CD4-positive, alpha-beta T cell treated with Interferon alpha-2 for 1 hour (primary cell): ENCODE data around the gene NASP.
A peak's percentile ranks its signal among the peaks of the same experiment; 100 is the strongest.
"Not testable (repeated sequence)": the region's sequence is repeated elsewhere in the genome, so short reads cannot be mapped to it uniquely, and the experiment has no call there.

Experiments
- DNase-seq, 2 donors: peaks; one replicate each; pipeline ENCODE4 v3.0.0-alpha.2; 2020 to 2022

NASP gene

GRCh38 chr1:45570631-45571030, 13.2 kb upstream of the NASP start:
- no peak for DNase-seq

DNA sequence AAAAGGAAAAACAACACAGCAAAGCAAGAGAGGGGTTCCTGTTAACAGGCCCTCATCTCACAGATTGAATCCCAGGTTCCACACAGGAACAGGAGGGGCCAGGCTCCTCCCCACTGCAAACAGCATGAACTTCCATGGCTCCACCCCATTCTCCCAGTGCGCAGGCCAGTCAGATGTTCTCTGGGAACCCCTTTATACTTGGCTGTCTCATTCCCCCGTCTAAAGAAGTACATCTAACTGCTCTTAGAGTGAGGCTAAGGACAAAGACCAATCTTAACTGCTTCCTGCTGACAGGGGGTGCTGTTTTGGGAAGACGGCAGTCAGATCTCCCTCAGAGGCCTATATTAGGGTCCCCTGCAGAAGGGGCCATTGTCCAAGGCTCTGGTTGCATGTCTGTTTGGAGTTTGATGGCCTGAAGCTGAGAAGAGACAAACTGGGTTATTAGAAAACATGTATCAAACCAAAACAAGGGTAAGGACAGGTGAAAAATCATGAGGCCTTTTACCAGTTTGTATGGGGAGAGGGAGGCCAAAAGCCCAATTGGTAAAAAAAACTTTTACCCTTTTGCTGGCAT, 10.5 kb upstream of the NASP start:
- no peak for DNase-seq

GRCh38 chr1:45574105-45574626, 9.7 kb upstream of the NASP start:
- DNase-seq, result no peak

- peak; percentile 97 for DNase-seq
Observed at GRCh38 chr1:45583264-45583665, 576 bp upstream of the NASP start.

DNA sequence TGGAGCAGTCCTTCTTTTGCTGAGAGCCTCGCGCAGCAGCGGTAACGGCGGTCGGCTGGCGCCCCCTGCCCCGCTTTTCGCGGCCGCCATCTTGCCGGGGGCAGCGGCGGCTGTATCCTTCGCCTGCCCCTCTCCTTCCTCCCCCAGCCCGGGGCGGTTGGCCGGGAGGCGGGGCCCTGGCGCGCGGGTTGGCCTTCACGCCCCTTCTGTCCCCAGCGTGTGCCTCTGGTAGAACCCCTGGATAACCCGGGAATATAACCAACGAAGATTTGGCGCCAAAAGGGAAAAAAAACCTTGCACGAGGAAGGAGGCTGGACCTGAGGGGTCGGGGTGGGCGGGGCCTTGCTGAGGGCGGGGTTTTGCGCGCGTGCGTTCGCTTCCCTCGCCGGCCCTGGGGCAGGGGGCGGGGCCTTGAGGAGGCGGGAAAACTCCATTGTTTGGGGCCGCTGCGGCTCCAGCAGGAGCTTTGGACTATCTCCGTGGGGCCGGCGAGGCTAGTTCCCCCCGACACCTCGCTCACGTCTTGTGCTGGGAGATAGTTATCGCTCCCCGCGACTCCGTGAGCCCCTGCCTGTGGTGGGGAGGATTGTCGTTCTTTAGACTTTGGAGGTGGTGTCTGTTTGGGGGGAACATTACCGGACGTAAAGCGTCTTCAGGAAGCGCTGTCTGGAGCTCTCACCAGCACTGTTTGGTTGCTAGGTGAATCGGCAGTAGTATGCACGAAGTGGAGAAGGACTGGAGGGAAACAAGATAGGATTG, 689 bp downstream of the NASP start:
- peak; percentile 82 to 89 for DNase-seq

DNA sequence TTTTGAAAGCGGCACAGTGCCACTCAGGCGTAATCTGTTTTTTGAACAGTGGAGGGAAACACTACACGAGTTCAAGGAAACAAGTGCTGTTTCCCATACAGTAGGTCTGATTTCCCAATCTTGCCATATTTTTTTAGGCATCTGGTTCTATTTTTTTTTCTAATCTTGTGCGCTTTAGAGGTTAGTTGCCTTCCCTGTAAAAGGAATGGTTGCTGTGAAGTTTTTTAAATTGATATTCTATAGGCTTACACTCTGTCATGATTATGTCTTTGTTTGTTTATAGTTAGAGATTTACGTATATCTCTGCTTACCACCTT, 1.2 kb downstream of the NASP start:
- DNase-seq, result no peak

DNA sequence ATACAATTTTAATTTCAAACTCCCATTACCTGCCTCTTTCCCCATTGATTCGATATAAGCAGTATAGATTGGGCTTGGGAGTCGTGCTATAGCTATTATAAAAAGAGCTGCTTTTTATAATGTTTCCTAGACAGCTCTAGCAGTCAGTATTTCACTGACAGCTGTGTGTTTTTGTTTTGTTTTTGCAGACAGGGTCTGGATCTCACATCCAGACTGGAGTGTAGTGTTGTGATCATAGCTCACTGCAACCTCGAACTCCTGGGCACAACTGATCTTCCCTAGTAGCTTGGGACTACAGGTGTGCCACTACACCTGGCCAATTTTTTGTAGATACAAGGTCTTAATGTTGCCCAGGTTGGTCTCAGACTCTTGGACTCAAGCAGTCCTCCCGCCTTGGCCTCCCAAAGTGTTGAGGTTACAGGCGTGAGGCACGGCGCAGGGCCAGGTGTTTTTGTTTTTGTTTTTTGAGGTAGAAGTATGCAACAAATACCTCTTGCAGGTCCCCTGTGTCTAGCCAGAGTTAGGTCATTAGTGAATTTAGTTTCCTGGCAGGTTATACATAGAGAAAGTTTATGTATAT, 1.7 kb downstream of the NASP start:
- DNase-seq, result no peak

DNA sequence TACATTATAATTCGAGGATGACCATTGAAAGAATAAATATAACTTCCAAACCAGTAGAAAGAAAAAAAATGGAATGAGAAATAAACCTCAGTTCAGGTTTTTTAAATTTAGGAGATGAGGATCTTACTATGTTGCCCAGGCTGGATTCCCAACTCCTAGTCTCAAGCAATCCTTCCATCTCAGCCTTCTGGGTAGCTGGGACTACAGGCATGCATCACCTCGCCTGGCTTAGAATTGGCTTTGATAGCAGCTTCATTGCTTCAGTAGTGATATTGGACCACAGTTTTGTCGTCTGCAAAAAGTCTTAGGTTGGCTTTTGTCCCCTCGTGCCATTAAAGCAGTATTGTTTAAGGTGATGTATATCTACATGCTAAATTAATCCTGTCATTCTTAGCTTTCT, 2.9 kb downstream of the NASP start:
- no peak for DNase-seq

DNA sequence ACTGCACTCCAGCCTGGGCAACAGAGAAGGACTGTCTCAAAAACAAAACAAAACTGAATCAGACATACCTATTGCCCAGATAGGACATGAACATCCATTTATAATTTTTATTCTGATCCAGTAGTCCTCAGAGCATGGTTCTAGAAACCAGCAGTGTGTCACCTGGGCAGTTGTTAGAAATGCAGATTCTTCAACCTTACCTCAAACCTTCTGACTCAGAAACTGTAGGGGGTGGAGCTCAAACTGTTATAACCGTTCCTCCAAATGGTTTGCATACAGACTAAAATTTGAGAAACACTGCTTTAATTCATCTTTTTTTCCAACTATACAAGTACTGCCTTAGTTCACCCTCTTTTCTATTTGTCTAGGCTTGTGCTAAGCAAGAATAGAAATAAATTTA, 6.0 kb downstream of the NASP start:
- DNase-seq, result no peak

- no peak for DNase-seq
Observed at GRCh38 chr1:45594412-45594811, 10.6 kb downstream of the NASP start.

DNA sequence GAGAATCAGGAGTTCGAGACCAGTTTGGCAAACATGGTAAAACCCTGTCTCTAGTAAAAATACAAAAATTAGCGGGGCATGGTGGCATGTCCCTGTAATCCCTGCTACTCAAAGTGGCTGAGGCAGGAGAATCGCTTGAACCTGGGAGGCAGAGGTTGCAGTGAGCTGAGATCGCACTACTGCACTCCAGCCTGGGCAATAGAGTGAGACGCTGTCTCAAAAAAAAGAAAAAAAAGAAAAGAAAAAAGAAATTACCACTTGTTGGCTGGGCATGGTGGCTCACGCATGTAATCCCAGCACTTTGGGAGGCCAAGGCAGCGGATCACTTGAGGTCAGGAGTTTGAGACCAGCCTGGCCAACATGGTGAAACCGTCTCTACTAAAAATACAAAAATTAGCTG, 12.9 kb downstream of the NASP start:
- DNase-seq, result not testable (repeated sequence)

GRCh38 chr1:45604239-45604638, 20.4 kb downstream of the NASP start:
- DNase-seq, result no peak

GRCh38 chr1:45607404-45608074, 23.7 kb downstream of the NASP start:
- DNase-seq, result peak in 1 of 2 donors; percentile 34

- peak in 1 of 2 donors; percentile 36 for DNase-seq
Observed at GRCh38 chr1:45608175-45609156, 24.6 kb downstream of the NASP start.

DNA sequence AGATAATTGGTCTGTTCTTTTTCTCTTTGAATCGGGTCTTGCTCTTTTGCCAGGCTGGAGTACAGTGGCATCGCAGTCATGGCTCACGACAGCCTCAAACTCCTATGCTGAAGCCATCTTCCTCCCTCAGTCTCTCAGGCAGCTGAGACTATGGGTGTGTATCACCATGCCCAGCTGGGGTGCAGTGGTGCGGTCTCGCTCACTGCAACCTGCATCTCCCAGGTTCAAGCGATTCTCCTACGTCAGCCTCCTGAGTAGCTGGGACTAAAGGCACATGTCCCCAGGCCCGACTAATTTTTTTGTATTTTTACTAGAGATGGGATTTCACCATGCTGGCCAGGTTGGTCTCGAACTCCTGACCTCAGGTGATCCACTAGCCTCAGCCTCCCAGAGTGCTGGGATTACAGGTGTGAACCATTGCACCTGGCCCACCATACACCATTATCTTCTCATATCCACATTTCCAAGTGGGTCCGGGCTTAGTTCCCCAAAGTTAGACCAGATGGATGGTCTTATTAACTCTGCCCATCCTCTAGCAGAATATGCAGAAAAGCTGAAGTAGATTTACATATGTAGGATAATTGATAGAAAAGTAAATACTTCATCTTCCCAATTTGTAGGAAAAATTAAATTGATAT, 26.9 kb downstream of the NASP start:
- DNase-seq, result no peak

DNA sequence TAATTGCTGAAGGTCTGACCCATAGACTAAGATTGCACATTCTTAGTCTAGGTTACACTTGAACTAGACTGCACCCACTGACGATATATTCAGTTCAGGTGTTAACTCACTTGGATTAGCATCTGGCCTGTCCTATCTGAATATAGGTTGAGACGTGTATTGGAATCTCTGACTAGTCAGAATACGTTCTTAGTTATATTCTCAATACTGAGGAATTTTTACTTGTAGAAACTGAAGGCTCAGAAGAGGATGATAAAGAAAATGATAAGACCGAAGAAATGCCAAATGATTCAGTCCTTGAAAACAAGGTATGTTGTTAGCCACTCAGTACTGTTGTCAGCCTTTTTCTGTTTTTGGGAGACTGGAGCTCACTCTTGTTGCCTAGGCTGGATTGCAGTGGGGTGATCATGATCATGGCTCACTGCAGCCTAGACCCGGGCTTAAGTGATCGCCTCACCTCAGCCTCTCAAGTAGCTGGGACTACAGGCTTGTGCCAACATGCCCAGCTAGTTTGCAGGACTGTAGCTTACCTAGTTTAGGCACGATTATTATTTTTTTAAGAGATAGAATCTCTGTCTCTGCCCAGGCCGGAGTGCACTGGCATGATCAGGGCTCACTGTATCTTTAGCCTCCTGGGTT, 29.2 kb downstream of the NASP start:
- no peak for DNase-seq

DNA sequence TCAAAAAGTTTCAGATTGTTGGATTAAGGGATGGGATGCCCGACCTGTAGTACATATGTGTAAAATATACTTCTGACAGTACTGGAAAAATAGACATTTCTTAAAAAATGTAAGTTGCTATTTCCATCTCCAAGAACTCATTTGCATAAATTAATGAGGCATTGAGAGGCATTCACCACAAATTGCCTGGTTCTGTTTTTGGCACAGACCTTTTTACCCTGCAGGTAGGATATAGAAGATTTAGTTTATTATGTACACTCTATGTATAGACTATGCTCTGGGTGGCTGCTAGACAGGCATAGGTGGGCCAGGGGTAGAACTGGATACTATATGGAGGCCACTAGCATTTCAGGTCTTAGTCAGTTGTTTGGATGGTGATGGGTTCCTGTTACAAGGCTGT, 32.0 kb downstream of the NASP start:
- no peak for DNase-seq

DNA sequence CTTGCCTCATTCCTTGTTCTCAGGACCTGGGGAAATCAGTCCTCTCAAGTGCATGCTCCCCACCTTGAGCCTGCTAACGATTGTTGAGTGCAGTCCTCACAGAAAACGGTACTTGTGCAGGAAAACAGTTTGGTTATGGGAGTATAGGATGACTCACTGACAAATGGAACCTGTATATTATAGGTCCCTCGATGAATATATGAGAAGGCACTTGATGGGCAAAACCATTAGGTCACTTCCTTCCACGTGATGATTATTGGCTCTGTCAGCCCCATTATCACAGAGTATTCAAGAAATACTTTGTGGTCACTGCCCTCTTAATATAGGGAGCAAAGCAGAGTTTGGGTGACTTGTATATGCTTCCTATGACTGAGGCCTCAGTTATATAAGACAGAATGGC, 33.8 kb downstream of the NASP start:
- DNase-seq, result no peak

- no peak for DNase-seq
Observed at GRCh38 chr1:45619149-45619921, 35.5 kb downstream of the NASP start.

DNA sequence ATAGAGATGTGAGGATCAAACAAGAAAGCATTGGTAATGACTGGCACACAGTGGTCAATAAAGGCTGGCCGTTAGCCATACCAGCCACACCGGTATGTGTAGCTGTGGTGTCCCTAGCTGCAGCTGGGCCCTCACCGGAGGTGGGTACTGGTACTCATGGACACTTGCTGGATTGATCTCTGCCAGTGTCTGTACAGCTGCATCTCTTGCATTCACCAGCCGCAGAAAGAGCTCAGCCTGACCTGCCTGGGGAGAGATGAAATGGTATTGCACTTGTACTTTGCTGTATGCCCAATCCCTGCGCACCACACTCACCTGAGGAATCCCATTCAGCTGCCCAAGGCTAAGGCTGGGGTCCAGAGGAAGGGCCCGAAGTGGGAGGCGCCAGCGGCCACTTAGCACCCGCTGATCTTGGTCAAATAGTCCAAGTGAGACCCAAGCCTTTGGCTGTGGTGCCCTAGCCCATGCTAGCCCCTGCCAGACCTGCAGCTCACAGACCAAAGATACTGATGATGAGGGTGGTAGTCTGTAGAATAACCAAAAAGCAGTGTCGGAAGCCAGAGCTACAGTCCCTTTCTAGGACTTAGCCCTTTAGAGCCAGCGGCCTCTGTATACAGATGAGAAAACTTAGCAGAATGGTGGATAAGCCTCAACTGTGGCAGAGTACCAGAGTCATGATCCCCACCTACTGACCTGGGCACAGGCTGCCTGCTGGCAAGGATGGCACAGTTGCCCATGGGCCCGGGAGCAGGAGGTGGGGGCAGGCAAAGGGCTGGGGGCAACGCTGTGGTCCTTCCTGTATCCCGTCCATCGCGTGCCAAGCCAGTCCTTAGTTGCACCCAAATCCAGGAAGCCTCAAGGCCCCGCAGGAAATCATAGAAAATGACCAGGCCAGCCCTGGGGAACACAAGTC, 37.0 kb downstream of the NASP start:
- no peak for DNase-seq
